Measurements from ENCODE around the gene ALAS2. TPM values are rescaled to one million over a fixed set of nuclear protein-coding genes. Genes with fewer than 3 reads are reported as not detected.

ALAS2 gene
- total and polyA plus RNA-seq, 3 donors from 2014 or later = 0.16 to 0.62 (median 0.19) TPM

DNA sequence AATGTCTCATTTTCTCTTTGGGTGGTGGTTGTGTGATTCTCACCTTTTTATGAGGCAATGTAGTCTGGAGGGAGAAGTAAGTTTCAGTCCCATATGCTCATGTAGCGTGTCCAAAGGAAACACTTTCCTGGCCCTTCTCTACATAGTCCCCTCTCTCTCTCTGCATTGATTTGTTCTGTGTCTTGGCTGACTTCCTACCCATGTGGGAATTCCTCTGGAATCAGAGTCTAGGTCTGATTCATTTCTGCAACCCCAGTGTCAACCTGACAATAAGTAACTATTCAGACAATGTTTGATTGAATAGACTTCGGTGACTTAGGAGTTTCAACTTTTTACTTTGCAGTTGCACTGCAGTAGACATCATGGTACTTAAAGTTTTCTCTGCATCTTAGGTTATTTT lies 2.7 kb upstream of the ALAS2 start:
- no peaks in the 10 kb centered on the region for H3K36me3 ChIP-seq (ENCODE audit: low read depth, missing control alignments)
- H3K9me3 ChIP-seq = no peaks in the 10 kb centered on the region
- no peaks in the 10 kb centered on the region for H3K4me1 ChIP-seq
- no peaks in the 10 kb centered on the region for H3K27me3 ChIP-seq
- intact Hi-C loops (cut with DNase I; ENCODE audit: low total_unique reads) = no loop called here
- TF ChIP-seq, protein P1, sequence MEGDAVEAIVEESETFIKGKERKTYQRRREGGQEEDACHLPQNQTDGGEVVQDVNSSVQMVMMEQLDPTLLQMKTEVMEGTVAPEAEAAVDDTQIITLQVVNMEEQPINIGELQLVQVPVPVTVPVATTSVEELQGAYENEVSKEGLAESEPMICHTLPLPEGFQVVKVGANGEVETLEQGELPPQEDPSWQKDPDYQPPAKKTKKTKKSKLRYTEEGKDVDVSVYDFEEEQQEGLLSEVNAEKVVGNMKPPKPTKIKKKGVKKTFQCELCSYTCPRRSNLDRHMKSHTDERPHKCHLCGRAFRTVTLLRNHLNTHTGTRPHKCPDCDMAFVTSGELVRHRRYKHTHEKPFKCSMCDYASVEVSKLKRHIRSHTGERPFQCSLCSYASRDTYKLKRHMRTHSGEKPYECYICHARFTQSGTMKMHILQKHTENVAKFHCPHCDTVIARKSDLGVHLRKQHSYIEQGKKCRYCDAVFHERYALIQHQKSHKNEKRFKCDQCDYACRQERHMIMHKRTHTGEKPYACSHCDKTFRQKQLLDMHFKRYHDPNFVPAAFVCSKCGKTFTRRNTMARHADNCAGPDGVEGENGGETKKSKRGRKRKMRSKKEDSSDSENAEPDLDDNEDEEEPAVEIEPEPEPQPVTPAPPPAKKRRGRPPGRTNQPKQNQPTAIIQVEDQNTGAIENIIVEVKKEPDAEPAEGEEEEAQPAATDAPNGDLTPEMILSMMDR (IDR thresholded peaks at IDR 0.05) = no peak
- no peak for TF ChIP-seq POLR2A (IDR thresholded peaks at IDR 0.05)
- 77 to 82% methylated on average over 2 of the region's 2 CpGs for WGBS, 2 donors
- DNase-seq = no peak
- no peak overlapping the region for H3K27ac ChIP-seq
- no peak overlapping the region for H3K4me3 ChIP-seq

DNA sequence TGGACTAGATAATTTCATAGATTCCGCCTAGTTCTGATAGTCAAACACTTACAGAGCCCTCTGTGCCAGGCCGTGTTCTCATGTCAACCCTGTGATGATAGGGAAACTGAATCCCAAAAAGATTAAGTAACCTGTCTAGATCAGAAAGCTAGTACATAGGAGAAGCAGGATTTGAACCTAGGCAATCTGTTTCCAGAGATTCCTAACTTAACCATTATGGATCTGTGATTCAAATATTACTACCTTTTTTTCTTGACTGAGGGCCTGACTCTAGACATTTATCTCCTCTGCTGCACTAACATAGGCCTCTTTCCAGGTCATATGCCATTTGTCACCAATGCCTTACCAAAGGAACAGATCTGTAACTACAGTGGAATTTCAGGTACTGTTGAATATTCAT lies 1.5 kb downstream of the ALAS2 start:
- Histone ChIP-seq H3K27ac (no peak overlapping the region), H3K4me1 (no peaks in the 10 kb centered on the region), H3K4me3 (no peak overlapping the region), H3K9me3 (no peaks in the 10 kb centered on the region), H3K36me3 (ENCODE audit: low read depth, missing control alignments) (no peaks in the 10 kb centered on the region), H3K27me3 (no peaks in the 10 kb centered on the region)
- WGBS, 2 donors = 86 to 90% methylated on average over 2 of the region's 2 CpGs
- DNase-seq = no peak
- TF ChIP-seq, protein P1 (IDR thresholded peaks at IDR 0.05) = no peak
- no peak for TF ChIP-seq POLR2A (IDR thresholded peaks at IDR 0.05)
- intact Hi-C loops (cut with DNase I; ENCODE audit: low total_unique reads) = no loop called here

DNA sequence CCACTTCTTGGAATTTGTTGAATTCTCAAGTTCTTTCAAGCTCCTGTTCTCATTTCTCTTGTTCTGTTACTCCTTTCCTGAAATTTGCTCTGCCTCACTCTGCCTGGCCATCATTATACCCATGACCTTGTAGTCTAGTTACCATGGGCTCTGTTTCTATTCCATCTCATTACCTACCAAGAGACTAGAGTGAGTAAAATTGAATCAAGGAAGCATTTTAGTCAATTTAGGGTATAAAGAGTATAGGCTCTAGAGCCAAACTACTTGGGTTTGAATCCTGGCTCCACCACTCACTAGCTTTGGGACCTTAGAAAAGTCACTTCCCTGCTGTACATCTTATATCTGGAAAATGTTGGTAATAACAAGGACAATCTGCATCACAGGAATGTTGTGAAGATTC lies 2.2 kb downstream of the ALAS2 start:
- Histone ChIP-seq H3K4me3 (no peak overlapping the region), H3K36me3 (ENCODE audit: low read depth, missing control alignments) (no peaks in the 10 kb centered on the region), H3K27ac (no peak overlapping the region), H3K9me3 (no peaks in the 10 kb centered on the region), H3K4me1 (no peaks in the 10 kb centered on the region), H3K27me3 (no peaks in the 10 kb centered on the region)
- TF ChIP-seq POLR2A (IDR thresholded peaks at IDR 0.05) = no peak
- TF ChIP-seq, protein P1 (IDR thresholded peaks at IDR 0.05) = no peak
- intact Hi-C loops (cut with DNase I; ENCODE audit: low total_unique reads) = no loop called here
- DNase-seq = no peak

DNA sequence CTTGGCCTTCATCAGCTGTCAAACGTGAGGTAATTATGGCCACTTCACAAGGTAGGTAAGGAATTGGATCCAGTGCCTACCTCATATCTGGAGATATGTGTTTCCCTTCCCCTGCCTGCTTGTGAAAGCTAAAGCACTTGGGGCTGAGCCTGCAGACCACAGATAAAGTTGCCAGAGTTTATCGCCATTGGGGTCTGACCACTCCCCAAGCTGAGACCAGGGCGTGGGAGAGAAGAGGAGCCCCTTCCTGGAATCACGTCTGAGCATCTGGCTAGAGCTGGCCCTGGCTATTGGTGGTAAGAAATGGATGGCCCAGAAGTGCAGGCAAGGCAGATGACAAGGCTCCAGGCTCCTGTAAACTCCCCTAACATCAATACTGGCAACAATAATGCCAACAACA lies 2.7 kb downstream of the ALAS2 start:
- WGBS, 2 donors = 57 to 93% methylated on average over 1 to 4 of the region's 4 CpGs
- TF ChIP-seq, protein P1 (IDR thresholded peaks at IDR 0.05) = no peak
- TF ChIP-seq POLR2A (IDR thresholded peaks at IDR 0.05) = no peak
- Histone ChIP-seq H3K4me3 (no peak overlapping the region), H3K9me3 (no peaks in the 10 kb centered on the region), H3K27ac (no peak overlapping the region), H3K27me3 (no peaks in the 10 kb centered on the region), H3K36me3 (ENCODE audit: low read depth, missing control alignments) (no peaks in the 10 kb centered on the region), H3K4me1 (no peaks in the 10 kb centered on the region)
- intact Hi-C loops (cut with DNase I; ENCODE audit: low total_unique reads) = no loop called here
- DNase-seq = no peak

DNA sequence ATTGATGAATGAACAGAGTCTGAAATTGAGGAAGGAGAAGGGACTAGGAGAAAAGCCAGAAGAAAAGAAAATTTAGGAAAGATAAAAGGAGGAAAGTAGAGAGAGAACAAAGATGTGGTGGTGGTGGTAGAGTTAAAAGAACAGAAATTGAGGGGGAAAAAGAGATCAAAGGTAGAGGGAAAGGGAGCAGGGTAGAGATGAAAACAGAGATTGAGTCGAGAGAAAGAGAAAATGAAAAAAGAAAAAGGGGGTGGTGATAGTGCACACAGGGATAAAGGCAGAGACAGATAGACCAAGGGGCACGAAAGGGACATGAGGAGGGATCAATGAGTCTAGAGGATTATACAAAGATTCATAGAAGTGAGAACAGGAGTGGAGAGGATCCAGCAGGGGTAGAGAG lies 3.9 kb downstream of the ALAS2 start:
- Histone ChIP-seq H3K9me3 (no peaks in the 10 kb centered on the region), H3K27me3 (no peaks in the 10 kb centered on the region), H3K27ac (no peak overlapping the region), H3K4me1 (no peaks in the 10 kb centered on the region), H3K36me3 (ENCODE audit: low read depth, missing control alignments) (no peaks in the 10 kb centered on the region), H3K4me3 (no peak overlapping the region)
- TF ChIP-seq POLR2A (IDR thresholded peaks at IDR 0.05) = no peak
- TF ChIP-seq, protein P1 (IDR thresholded peaks at IDR 0.05) = no peak
- 77 to 95% methylated on average over 2 of the region's 2 CpGs for WGBS, 2 donors
- intact Hi-C loops (cut with DNase I; ENCODE audit: low total_unique reads) = no loop called here
- DNase-seq = no peak
